Urothelium cell line (cell line): ENCODE measurements around the gene FHIT.

Source experiments
- DNase-seq: peaks from one replicate; pipeline ENCODE4 v3.0.0; 2011; ENCODE audit warnings: low spot score, mixed read lengths
- FAIRE-seq: peaks from 2 replicates; lab custom pipeline; 2011; peaks lifted over from hg19 to GRCh38; lab: Jason Lieb, UNC

FHIT gene

GRCh38 chr3:59930170-59930569, 1321.1 kb downstream of the FHIT start:
- DNase-seq (no peak), FAIRE-seq (no peak)

- FAIRE-seq (no peak), DNase-seq (no peak)
These were observed 1324.2 kb downstream of the FHIT start for GRCh38 chr3:59927056-59927455.

DNA sequence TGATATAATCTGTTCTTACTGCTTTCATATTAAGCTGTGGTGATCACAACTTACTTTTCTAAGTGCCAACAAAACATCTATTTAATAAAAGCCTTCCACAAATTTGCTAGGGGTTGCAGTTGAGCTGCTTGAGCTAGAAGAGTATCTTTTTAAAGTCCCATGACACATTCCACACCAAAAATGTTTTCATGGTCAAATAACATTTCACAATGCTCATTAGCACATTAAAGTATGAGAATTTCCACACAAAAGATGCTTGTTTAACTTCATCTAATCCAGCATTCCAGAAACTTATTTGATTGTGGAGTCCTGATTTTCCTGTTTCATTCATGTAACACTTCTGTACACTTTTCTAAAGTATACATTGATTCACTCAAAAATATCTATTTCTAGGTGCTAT, 1325.3 kb downstream of the FHIT start:
- no peak for FAIRE-seq
- no peak for DNase-seq

GRCh38 chr3:59922192-59922591, 1329.1 kb downstream of the FHIT start:
- FAIRE-seq, result no peak

GRCh38 chr3:59920822-59921221, 1330.4 kb downstream of the FHIT start:
- DNase-seq (no peak), FAIRE-seq (no peak)

More at GRCh38 chr3:59922192-59922591, 1329.1 kb downstream of the FHIT start:
- no peak for DNase-seq

DNA sequence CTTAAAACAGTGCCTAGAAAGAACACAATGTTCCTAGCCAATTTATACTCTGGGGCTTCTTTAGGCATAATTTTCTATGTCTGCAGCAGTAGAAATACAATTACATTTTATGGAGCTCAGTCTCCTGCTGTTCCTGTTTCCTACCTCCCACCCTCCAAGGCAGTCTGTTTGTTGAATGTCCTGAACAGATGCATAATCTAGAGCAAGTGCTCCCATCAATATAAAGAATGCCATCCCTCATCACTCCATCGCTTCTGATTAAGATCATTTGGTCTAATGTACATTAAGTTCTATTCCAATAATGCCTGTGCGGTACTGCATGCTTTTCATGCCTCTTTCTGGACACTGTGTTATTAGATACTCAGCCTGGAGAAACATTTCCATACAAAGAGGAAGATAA, 1331.7 kb downstream of the FHIT start:
- DNase-seq (no peak), FAIRE-seq (no peak)

DNA sequence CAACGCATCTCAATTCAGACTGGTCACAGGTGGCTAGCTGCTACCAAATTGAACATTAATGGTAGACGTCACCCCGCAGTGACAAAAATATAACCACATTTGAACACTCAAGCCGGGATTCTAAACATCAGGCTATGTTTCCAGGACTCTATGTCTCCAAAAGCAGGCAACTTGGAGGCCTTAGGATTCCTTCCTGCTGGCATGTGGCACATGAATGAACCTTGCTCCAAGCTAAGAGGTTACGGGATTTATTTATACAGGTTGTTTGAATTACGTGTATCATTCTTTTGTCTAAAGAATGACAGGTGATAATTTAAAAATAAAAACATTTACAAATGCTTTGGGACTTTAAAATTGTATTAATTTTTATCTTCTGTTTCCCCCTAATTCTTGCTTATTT, 1337.0 kb downstream of the FHIT start:
- FAIRE-seq (no peak), DNase-seq (no peak)

DNA sequence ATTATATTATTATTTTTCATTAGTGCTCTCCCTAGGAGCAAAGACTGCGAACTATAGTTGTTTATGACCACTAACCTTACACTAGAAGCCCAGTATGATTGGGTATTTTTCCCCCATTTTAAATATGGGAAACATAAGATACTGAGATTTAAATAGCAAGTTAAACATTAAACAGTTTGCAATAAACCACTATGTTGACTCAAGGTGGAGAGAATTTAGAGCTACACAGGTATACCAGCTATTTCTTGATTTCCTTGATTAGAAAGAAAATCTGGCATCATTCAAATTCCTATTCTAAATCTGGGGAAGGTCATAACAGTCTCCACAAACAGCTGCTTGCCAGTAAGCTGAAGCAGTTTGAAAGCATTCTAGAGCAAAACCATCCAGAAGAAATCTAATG, 1337.6 kb downstream of the FHIT start:
- DNase-seq (no peak), FAIRE-seq (no peak)

GRCh38 chr3:59908701-59909100, 1342.6 kb downstream of the FHIT start:
- FAIRE-seq (no peak), DNase-seq (no peak)

GRCh38 chr3:59908280-59908679, 1343.0 kb downstream of the FHIT start:
- DNase-seq (no peak), FAIRE-seq (no peak)

DNA sequence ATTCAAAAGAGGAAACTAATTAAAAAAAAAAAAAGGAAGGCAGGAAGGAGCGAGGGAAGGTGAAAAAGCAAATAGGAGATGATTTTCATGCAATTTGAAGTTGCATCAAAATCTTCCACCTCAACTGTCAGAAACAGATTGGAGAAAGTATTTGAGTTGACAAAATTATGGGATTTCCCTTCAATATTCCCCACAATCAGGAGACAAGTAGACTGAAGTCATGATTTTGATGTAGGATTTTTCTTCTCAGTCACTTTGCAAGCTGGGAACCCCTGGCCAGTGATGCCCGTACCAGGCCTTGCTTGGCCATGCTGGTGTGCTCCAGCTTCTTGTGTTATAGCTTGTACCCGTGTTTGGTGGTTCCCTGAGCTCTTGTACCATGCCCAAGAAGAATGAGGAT, 1347.0 kb downstream of the FHIT start:
- no peak for FAIRE-seq

GRCh38 chr3:59899061-59899460, 1352.2 kb downstream of the FHIT start:
- no peak for DNase-seq
- no peak for FAIRE-seq

More for the DNA sequence above, 1347.0 kb downstream of the FHIT start:
- DNase-seq, result no peak

DNA sequence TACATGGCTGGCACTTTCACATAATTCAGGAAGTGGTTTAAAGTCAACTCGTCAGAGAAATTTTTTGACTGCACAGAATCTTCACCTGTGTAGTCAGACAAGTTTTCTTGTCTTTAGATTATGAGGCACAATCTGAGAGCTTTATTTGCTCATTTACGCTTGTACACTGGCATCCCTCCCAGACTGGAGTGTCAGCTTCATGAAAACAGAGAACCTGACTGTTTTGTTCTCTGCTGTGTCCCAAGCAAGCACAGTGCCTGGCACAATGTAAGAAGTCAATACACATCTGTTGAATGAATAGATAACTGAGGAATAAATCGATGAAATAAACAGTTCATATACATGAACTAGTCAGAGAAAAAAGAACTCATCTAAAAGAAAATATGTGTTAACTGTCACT, 1355.3 kb downstream of the FHIT start:
- DNase-seq, result no peak

GRCh38 chr3:59894425-59895121, 1356.7 kb downstream of the FHIT start:
- FAIRE-seq (no peak), DNase-seq (no peak)

More for the DNA sequence above, 1355.3 kb downstream of the FHIT start:
- FAIRE-seq, result no peak

- FAIRE-seq, result no peak
- DNase-seq, result no peak
These were observed 1360.6 kb downstream of the FHIT start for GRCh38 chr3:59890639-59891038.

DNA sequence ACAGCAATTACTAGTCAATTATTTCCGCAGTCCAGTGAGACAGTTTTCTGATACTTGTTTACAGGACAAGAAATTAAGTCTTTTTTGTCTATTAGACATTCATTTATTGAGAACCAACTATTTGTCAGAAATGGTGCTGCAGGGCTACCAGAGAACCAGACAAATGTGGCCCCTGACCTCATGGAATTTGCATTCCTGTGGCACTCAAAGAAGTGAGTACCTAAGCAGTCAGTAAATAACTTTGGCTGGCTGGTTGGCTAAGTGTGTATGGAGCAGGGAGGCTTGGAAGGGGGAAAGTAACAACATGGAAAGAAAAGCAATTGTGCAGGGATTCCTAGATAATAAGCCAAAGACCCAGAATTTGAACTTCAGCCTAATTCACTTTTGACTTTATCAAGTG, 1364.5 kb downstream of the FHIT start:
- DNase-seq, result no peak
- FAIRE-seq, result no peak

GRCh38 chr3:59885899-59886400, 1365.3 kb downstream of the FHIT start:
- FAIRE-seq (no peak), DNase-seq (no peak)

DNA sequence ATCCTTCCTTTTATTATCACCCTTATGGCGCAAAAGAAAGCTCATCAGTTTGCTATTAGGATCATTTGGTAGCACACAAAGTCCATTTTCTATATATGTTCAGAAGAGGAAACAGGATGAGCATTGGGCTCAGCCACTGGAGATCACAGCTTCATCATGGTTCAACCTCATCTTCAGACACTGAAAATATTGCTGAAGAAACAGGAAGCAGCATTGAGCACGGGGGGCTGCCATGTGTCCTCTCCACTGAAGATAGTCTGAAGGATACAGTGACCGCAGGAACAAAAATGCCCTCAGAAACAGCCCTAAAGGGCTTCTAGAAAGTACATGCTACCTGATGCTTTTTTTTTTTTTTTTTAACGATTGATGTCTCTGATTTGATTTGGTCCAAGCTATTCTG, 1366.2 kb downstream of the FHIT start:
- no peak for FAIRE-seq
- no peak for DNase-seq

- DNase-seq (no peak), FAIRE-seq (no peak)
These were observed 1366.8 kb downstream of the FHIT start for GRCh38 chr3:59884409-59884808.

- FAIRE-seq (no peak), DNase-seq (no peak)
These were observed 1368.5 kb downstream of the FHIT start for GRCh38 chr3:59882746-59883145.

DNA sequence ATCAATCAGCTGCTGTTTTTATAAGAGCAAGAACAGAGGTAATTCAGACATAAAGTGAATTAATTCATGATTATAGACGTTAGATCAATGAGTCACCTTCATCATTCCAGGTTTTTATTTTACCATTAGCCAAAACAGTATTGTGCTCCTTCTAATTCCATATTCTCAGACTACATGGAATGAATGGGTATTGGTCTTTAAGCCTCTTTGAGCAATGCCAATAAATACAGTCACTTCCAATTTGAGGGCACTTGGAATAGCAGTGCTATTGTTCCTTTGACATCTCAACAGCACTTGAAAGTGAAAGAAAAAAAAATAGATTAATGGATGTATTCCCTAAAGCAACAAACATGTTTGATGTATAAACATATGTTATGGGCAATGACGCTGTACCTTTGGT, 1370.5 kb downstream of the FHIT start:
- FAIRE-seq, result no peak
- no peak for DNase-seq

DNA sequence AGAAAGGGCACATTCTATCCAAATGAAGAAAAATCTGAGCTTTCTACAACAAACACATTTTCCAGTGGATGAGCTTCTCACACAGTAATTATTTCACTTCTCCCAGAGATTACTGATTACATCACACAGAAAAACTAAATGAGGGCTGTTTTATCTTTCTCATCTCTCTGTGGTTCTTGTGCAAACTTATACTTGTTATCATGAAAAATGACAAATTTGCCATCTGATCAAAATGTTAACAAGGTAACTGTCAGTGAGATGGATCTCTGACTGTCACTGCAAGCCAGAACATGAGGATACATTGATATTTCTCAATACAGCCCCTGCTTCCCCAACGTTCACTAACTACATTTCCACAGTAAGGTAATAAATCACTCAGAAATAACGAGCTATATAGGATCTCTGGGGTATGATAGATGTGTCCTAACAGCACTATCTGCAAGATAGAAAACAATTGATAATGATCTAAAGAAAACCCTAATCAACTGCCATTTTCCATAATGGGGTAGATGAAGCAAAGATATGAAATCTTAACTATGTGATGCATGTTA, 1372.1 kb downstream of the FHIT start:
- FAIRE-seq, result no peak
- DNase-seq, result no peak

DNA sequence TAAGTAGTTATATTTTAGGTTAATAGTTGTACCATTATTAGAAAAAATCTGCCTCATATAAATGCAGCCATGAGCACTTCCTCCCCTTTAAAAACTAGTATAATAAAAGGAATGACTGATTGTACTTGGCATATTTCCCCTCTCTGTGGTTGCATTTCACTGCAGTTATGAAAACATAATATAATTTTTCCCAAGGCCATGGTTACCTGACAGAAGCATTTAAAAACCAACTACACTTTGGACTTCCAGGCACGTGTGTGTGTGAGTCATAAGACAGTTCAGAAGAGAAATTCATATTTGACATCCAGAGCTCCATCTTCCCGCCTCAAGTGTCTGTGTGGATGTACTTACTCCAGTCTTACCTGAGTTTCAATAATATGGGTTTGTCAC, 1373.2 kb downstream of the FHIT start:
- DNase-seq, result no peak
- FAIRE-seq, result no peak
